SK-N-SH treated with all-trans-retinoic acid at 6 μM for 48 hours (cell line): Measurements from ENCODE around the gene GRAP2.
"Not testable (repeated sequence)": the region's sequence is repeated elsewhere in the genome, so short reads cannot be mapped to it uniquely, and the experiment has no call there.

Experiments used
- ATAC-seq: fragments of 200-7000 bp; cut with Tn5 transposase; 3 replicates; pipeline ENCODE4 v1.9.1; 2020; ENCODE audit warnings: mild to moderate bottlenecking, moderate library complexity
- ARNTL ChIP-seq: fragments of 450-650 bp; formaldehyde crosslinking; IDR thresholded peaks from 2 replicates; pipeline ENCODE4 v1.5.0; 2020; ENCODE audit warnings: low read depth, mild to moderate bottlenecking, moderate library complexity, borderline replicate concordance
- BACH2 ChIP-seq: fragments of 250-450 bp; sonication (Bioruptor Pico); IDR thresholded peaks from 2 replicates; pipeline ENCODE4 v1.9.0; 2021; ENCODE audit warnings: mild to moderate bottlenecking, borderline replicate concordance
- CREB5 ChIP-seq: fragments of 250-450 bp; sonication (Bioruptor Pico); IDR thresholded peaks from 2 replicates; pipeline ENCODE4 v1.5.1; 2020; ENCODE audit warnings: low read depth, mild to moderate bottlenecking, moderate library complexity
- CSDC2 ChIP-seq: fragments of 250-450 bp; sonication (Bioruptor Pico); IDR thresholded peaks from 2 replicates; pipeline ENCODE4 v1.5.0; 2020; ENCODE audit warnings: mild to moderate bottlenecking, moderate library complexity
- ESRRG ChIP-seq: fragments of 250-450 bp; sonication (Bioruptor Pico); IDR thresholded peaks from 2 replicates; pipeline ENCODE4 v1.6.1; 2021; ENCODE audit warnings: mild to moderate bottlenecking
- GLIS3 ChIP-seq: fragments of 250-450 bp; sonication (Bioruptor Pico); IDR thresholded peaks from 2 replicates; pipeline ENCODE4 v1.5.0; 2020; ENCODE audit warnings: mild to moderate bottlenecking, moderate library complexity
- ISL1 ChIP-seq: fragments of 250-450 bp; sonication (Bioruptor Pico); IDR thresholded peaks from 2 replicates; pipeline ENCODE4 v2.1.2; 2022; ENCODE audit warnings: mild to moderate bottlenecking, moderate library complexity
- OSR1 ChIP-seq: fragments of 250-450 bp; sonication (Bioruptor Pico); IDR thresholded peaks from 2 replicates; pipeline ENCODE4 v1.8.0; 2022; ENCODE audit warnings: moderate library complexity, mild to moderate bottlenecking, inconsistent platforms
- PATZ1 ChIP-seq: fragments of 250-450 bp; sonication (Bioruptor Pico); IDR thresholded peaks from 2 replicates; pipeline ENCODE4 v1.8.0; 2020; ENCODE audit warnings: mild to moderate bottlenecking, moderate library complexity, borderline replicate concordance
- PPARA ChIP-seq: fragments of 250-450 bp; sonication (Bioruptor Pico); IDR thresholded peaks from 2 replicates; pipeline ENCODE4 v1.5.0; 2020; ENCODE audit warnings: mild to moderate bottlenecking, borderline replicate concordance
- RARB ChIP-seq: fragments of 250-450 bp; sonication (Bioruptor Pico); IDR thresholded peaks from 2 replicates; pipeline ENCODE4 v1.8.0; 2021; ENCODE audit warnings: mild to moderate bottlenecking, moderate library complexity
- SNAI2 ChIP-seq: fragments of 250-450 bp; sonication (Bioruptor Pico); IDR thresholded peaks from 2 replicates; pipeline ENCODE4 v1.5.0; 2020; ENCODE audit warnings: mild to moderate bottlenecking, moderate library complexity
- TCF4 ChIP-seq: fragments of 250-450 bp; sonication (Bioruptor Pico); IDR thresholded peaks from 2 replicates; pipeline ENCODE4 v1.8.0; 2021; ENCODE audit warnings: mild to moderate bottlenecking, moderate library complexity, borderline replicate concordance
- TOX ChIP-seq: fragments of 250-450 bp; sonication (Bioruptor Pico); IDR thresholded peaks from 2 replicates; pipeline ENCODE4 v1.8.0; 2021; ENCODE audit warnings: mild to moderate bottlenecking, moderate library complexity, borderline replicate concordance
- TSHZ2 ChIP-seq: fragments of 250-450 bp; sonication (Bioruptor Pico); IDR thresholded peaks from 2 replicates; pipeline ENCODE4 v1.5.0; 2020; ENCODE audit warnings: mild to moderate bottlenecking, moderate library complexity
- ZC3H10 ChIP-seq: fragments of 250-450 bp; sonication (Bioruptor Pico); IDR thresholded peaks from 2 replicates; pipeline ENCODE4 v1.5.1; 2021; ENCODE audit warnings: mild to moderate bottlenecking, moderate library complexity
- ZFP3 ChIP-seq: fragments of 250-450 bp; sonication (Bioruptor Pico); IDR thresholded peaks from 2 replicates; pipeline ENCODE4 v1.5.0; 2020; ENCODE audit warnings: mild to moderate bottlenecking, moderate library complexity
- ZFP30 ChIP-seq: fragments of 450-650 bp; formaldehyde crosslinking; IDR thresholded peaks from 2 replicates; pipeline ENCODE4 v1.5.0; 2022; ENCODE audit warnings: mild to moderate bottlenecking, moderate library complexity
- ZNF565 ChIP-seq: fragments of 450-650 bp; formaldehyde crosslinking; conservative IDR thresholded peaks from 2 replicates; pipeline ENCODE4 v1.5.0; 2020; ENCODE audit warnings: low read depth, mild to moderate bottlenecking, moderate library complexity
- ZNF70 ChIP-seq: fragments of 450-650 bp; formaldehyde crosslinking; IDR thresholded peaks from 2 replicates; pipeline ENCODE4 v1.5.0; 2020; ENCODE audit warnings: mild to moderate bottlenecking, moderate library complexity
- ZNF8 ChIP-seq: fragments of 450-650 bp; formaldehyde crosslinking; IDR thresholded peaks from 2 replicates; pipeline ENCODE4 v1.5.0; 2020; ENCODE audit warnings: mild to moderate bottlenecking, moderate library complexity
- TF ChIP-seq, protein P1 (sequence below): fragments of 250-450 bp; sonication (Bioruptor Pico); IDR thresholded peaks from 2 replicates; pipeline ENCODE4 v1.5.1; 2021; ENCODE audit warnings: mild to moderate bottlenecking, moderate library complexity

GRAP2 gene

GRCh38 chr22:39992088-39992826 lies 91.4 kb downstream of the GRAP2 start:
- no peak for ATAC-seq
- TF ChIP-seq RARB, result no peak
- TF ChIP-seq ZFP30, result no peak
- TF ChIP-seq PATZ1 (CRISPR knock-in tag), result no peak
- TF ChIP-seq ZNF565 (CRISPR knock-in tag), result no peak

GRCh38 chr22:39992894-39993293 lies 92.0 kb downstream of the GRAP2 start:
- ATAC-seq, result not testable (repeated sequence)

- ATAC-seq, result no peak
- TF ChIP-seq TOX (no peak), ZC3H10 (CRISPR knock-in tag) (no peak), CSDC2 (CRISPR knock-in tag) (no peak), CREB5 (CRISPR knock-in tag) (no peak), ZFP30 (no peak), BACH2 (CRISPR knock-in tag) (no peak), OSR1 (CRISPR knock-in tag) (no peak), ZFP3 (CRISPR knock-in tag) (no peak), ZNF565 (CRISPR knock-in tag) (no peak), TCF4 (CRISPR knock-in tag) (no peak), ISL1 (CRISPR knock-in tag) (no peak), GLIS3 (CRISPR knock-in tag) (no peak), ZNF8 (CRISPR knock-in tag) (no peak), SNAI2 (no peak), ARNTL (no peak), ESRRG (CRISPR knock-in tag) (no peak), PATZ1 (CRISPR knock-in tag) (no peak)
Measured at GRCh38 chr22:39994041-39994565, 93.2 kb downstream of the GRAP2 start.

- TF ChIP-seq, protein P1, sequence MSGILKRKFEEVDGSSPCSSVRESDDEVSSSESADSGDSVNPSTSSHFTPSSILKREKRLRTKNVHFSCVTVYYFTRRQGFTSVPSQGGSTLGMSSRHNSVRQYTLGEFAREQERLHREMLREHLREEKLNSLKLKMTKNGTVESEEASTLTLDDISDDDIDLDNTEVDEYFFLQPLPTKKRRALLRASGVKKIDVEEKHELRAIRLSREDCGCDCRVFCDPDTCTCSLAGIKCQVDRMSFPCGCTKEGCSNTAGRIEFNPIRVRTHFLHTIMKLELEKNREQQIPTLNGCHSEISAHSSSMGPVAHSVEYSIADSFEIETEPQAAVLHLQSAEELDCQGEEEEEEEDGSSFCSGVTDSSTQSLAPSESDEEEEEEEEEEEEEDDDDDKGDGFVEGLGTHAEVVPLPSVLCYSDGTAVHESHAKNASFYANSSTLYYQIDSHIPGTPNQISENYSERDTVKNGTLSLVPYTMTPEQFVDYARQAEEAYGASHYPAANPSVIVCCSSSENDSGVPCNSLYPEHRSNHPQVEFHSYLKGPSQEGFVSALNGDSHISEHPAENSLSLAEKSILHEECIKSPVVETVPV (CRISPR knock-in tag), result no peak
- TF ChIP-seq GLIS3 (CRISPR knock-in tag) (no peak), ZC3H10 (CRISPR knock-in tag) (no peak), TCF4 (CRISPR knock-in tag) (no peak), ESRRG (CRISPR knock-in tag) (no peak), ZNF565 (CRISPR knock-in tag) (no peak), ZFP3 (CRISPR knock-in tag) (no peak), PPARA (CRISPR knock-in tag) (no peak), TSHZ2 (CRISPR knock-in tag) (no peak), OSR1 (CRISPR knock-in tag) (no peak), SNAI2 (no peak), RARB (no peak), CSDC2 (CRISPR knock-in tag) (no peak), ZNF70 (CRISPR knock-in tag) (no peak), BACH2 (CRISPR knock-in tag) (no peak), ISL1 (CRISPR knock-in tag) (no peak)
- ATAC-seq, result no peak
Measured at GRCh38 chr22:39994566-39995392, 93.9 kb downstream of the GRAP2 start, which contains the start of gene FAM83F. TSS of gene FAM83F (plus strand) at chr22:39994954. CDS start at chr22:39995043, 89 bp downstream.
